ENCODE measurements around the gene TRIP13. TPM values are rescaled to one million over a fixed set of nuclear protein-coding genes. Genes with fewer than 3 reads are reported as not detected.

Gene TRIP13
- total and polyA plus RNA-seq, 2 experiments from 2014 or later: 42.5 to 44.8 TPM

DNA sequence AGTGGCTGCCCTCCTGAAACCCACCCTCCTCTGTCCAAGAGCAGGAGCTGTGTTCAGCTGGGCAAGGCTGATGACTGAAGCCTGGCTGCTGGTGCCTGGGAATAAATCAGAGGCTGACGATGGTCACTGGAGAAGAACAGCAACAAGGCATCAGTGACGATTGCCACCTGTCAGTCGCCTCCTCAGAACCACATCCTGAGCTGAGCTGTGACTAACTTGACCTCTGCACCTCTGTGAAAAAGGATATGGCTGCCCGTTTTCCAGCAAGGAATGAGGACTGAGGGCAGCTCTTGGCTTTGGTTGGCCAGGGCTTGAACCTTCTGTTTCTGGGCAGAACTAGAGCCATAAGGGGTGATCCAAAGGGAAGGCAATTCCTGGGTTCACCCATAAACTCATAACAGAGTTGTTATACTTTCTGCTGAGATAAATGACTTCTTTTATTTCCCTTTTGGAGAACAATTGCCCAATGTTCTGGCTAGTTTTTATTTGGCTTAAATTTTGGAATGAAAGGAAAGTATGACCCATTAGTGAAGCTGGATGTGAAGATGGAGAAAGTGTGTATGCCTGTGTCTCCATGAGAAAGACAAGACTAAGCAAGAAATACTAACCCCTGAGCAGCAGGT, 40.1 kb downstream of the TRIP13 start:
- ATAC-seq (no peak), DNase-seq (ENCODE audit: low spot score) (no peak)
- Mint-ChIP-seq H3K4me1 (no peaks in the 10 kb centered on the region), H3K36me3 (ENCODE audit: low read depth) (no peaks in the 10 kb centered on the region), H3K9me3 (peaks cover 4% of the 10 kb centered on the region), H3K4me3 (no peak overlapping the region), H3K27me3 (ENCODE audit: insufficient read depth, low read depth, poor library complexity) (peaks cover 5% of the 10 kb centered on the region), H3K27ac (no peak overlapping the region)
- Histone ChIP-seq H3F3A (replicated peaks; ENCODE audit: low read depth) (no peaks in the 10 kb centered on the region), H3K27ac (ENCODE audit: low read depth) (no peak overlapping the region), H3K9me2 (ENCODE audit: insufficient read depth) (no peaks in the 10 kb centered on the region), H3K36me3 (ENCODE audit: insufficient read depth) (no peaks in the 10 kb centered on the region), H2AFZ (no peak overlapping the region), H3K4me3 (no peak overlapping the region), H3K4me2 (no peak overlapping the region), H3K4me1 (ENCODE audit: insufficient read depth) (no peaks in the 10 kb centered on the region), H4K20me1 (replicated peaks; ENCODE audit: insufficient read depth) (no peaks in the 10 kb centered on the region), H3K79me2 (replicated peaks; ENCODE audit: insufficient read depth) (no peaks in the 10 kb centered on the region), H3K27me3 (ENCODE audit: insufficient read depth) (no peaks in the 10 kb centered on the region)
- TF ChIP-seq, protein P1, sequence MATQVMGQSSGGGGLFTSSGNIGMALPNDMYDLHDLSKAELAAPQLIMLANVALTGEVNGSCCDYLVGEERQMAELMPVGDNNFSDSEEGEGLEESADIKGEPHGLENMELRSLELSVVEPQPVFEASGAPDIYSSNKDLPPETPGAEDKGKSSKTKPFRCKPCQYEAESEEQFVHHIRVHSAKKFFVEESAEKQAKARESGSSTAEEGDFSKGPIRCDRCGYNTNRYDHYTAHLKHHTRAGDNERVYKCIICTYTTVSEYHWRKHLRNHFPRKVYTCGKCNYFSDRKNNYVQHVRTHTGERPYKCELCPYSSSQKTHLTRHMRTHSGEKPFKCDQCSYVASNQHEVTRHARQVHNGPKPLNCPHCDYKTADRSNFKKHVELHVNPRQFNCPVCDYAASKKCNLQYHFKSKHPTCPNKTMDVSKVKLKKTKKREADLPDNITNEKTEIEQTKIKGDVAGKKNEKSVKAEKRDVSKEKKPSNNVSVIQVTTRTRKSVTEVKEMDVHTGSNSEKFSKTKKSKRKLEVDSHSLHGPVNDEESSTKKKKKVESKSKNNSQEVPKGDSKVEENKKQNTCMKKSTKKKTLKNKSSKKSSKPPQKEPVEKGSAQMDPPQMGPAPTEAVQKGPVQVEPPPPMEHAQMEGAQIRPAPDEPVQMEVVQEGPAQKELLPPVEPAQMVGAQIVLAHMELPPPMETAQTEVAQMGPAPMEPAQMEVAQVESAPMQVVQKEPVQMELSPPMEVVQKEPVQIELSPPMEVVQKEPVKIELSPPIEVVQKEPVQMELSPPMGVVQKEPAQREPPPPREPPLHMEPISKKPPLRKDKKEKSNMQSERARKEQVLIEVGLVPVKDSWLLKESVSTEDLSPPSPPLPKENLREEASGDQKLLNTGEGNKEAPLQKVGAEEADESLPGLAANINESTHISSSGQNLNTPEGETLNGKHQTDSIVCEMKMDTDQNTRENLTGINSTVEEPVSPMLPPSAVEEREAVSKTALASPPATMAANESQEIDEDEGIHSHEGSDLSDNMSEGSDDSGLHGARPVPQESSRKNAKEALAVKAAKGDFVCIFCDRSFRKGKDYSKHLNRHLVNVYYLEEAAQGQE (IDR thresholded peaks at IDR 0.05; ENCODE audit: unreplicated experiment): no peak
- TF ChIP-seq POLR2AphosphoS5 (IDR thresholded peaks at IDR 0.05; ENCODE audit: low read depth) (no peak), EZH2 (IDR thresholded peaks at IDR 0.05; ENCODE audit: low read depth, unreplicated experiment) (no peak), NANOG (IDR thresholded peaks at IDR 0.05; ENCODE audit: borderline replicate concordance) (no peak)
- TF ChIP-seq, protein P2, sequence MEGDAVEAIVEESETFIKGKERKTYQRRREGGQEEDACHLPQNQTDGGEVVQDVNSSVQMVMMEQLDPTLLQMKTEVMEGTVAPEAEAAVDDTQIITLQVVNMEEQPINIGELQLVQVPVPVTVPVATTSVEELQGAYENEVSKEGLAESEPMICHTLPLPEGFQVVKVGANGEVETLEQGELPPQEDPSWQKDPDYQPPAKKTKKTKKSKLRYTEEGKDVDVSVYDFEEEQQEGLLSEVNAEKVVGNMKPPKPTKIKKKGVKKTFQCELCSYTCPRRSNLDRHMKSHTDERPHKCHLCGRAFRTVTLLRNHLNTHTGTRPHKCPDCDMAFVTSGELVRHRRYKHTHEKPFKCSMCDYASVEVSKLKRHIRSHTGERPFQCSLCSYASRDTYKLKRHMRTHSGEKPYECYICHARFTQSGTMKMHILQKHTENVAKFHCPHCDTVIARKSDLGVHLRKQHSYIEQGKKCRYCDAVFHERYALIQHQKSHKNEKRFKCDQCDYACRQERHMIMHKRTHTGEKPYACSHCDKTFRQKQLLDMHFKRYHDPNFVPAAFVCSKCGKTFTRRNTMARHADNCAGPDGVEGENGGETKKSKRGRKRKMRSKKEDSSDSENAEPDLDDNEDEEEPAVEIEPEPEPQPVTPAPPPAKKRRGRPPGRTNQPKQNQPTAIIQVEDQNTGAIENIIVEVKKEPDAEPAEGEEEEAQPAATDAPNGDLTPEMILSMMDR (conservative IDR thresholded peaks at IDR 0.05; ENCODE audit: low read depth in 2 of 2): no peak
- TF ChIP-seq, protein P3, sequence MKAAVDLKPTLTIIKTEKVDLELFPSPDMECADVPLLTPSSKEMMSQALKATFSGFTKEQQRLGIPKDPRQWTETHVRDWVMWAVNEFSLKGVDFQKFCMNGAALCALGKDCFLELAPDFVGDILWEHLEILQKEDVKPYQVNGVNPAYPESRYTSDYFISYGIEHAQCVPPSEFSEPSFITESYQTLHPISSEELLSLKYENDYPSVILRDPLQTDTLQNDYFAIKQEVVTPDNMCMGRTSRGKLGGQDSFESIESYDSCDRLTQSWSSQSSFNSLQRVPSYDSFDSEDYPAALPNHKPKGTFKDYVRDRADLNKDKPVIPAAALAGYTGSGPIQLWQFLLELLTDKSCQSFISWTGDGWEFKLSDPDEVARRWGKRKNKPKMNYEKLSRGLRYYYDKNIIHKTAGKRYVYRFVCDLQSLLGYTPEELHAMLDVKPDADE (IDR thresholded peaks at IDR 0.05): no peak

DNA sequence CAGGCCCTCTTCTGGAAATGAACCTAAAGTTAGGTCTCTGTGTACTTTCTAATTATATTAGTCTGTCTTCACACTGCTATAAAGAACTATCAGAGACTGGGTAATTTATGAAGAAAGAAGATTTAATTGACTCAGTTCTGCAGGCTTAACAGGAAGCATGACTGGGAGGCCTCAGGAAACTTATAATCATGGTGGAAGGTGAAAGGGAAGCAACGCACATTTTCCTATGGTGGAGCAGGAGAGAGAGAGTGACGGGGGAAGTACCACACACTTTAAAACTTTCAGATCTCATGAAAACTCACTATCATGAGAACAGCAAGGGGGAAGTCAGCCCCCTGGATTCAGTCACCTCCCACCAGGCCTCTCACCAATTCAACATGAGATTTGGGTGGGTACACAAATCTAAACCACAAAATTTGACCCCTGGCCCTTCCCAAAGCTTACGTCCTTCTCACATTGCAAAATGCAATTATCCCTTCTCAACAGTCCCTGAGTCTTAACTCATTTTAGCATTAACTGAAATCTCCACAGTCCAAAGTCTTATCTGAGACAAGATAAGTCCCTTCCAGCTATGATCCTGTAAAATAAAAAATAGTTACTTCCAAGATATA, 40.7 kb downstream of the TRIP13 start:
- no peak overlapping the region for H2AFZ ChIP-seq
- Mint-ChIP-seq H3K27ac (no peak overlapping the region), H3K4me1 (no peaks in the 10 kb centered on the region), H3K36me3 (ENCODE audit: low read depth) (no peaks in the 10 kb centered on the region), H3K4me3 (no peak overlapping the region), H3K9me3 (peaks cover 4% of the 10 kb centered on the region), H3K27me3 (ENCODE audit: insufficient read depth, low read depth, poor library complexity) (peaks cover 3% of the 10 kb centered on the region)
- H3K4me1 ChIP-seq (ENCODE audit: insufficient read depth): no peaks in the 10 kb centered on the region
- no peaks in the 10 kb centered on the region for H4K20me1 ChIP-seq (replicated peaks; ENCODE audit: insufficient read depth)
- H3K36me3 ChIP-seq (ENCODE audit: insufficient read depth): no peaks in the 10 kb centered on the region
- no peak overlapping the region for H3K4me2 ChIP-seq
- no peaks in the 10 kb centered on the region for H3K79me2 ChIP-seq (replicated peaks; ENCODE audit: insufficient read depth)
- ATAC-seq (no peak), DNase-seq (ENCODE audit: low spot score) (no peak)
- H3K27me3 ChIP-seq (ENCODE audit: insufficient read depth): no peaks in the 10 kb centered on the region
- no peak overlapping the region for H3K4me3 ChIP-seq
- no peaks in the 10 kb centered on the region for H3F3A ChIP-seq (replicated peaks; ENCODE audit: low read depth)
- no peak overlapping the region for H3K27ac ChIP-seq (ENCODE audit: low read depth)
- no peaks in the 10 kb centered on the region for H3K9me2 ChIP-seq (ENCODE audit: insufficient read depth)
- no peak for TF ChIP-seq JUNB (IDR thresholded peaks at IDR 0.05; ENCODE audit: unreplicated experiment)
- TF ChIP-seq, protein P1 (IDR thresholded peaks at IDR 0.05; ENCODE audit: unreplicated experiment): no peak
- no peak for TF ChIP-seq CREB1 (CRISPR knock-in tag; IDR thresholded peaks at IDR 0.05; ENCODE audit: low read depth)
- TF ChIP-seq STAT1 (IDR thresholded peaks at IDR 0.05; ENCODE audit: unreplicated experiment): no peak
- no peak for TF ChIP-seq EZH2 (IDR thresholded peaks at IDR 0.05; ENCODE audit: low read depth, unreplicated experiment)
- TF ChIP-seq NANOG (IDR thresholded peaks at IDR 0.05; ENCODE audit: borderline replicate concordance): no peak
